ENCODE results near the gene NUBP1. TPM values are rescaled to one million over a fixed set of nuclear protein-coding genes. Genes with fewer than 3 reads are reported as not detected.

The NUBP1 gene
- total RNA-seq, 1 experiment from 2014 or later = 25.4 TPM

DNA sequence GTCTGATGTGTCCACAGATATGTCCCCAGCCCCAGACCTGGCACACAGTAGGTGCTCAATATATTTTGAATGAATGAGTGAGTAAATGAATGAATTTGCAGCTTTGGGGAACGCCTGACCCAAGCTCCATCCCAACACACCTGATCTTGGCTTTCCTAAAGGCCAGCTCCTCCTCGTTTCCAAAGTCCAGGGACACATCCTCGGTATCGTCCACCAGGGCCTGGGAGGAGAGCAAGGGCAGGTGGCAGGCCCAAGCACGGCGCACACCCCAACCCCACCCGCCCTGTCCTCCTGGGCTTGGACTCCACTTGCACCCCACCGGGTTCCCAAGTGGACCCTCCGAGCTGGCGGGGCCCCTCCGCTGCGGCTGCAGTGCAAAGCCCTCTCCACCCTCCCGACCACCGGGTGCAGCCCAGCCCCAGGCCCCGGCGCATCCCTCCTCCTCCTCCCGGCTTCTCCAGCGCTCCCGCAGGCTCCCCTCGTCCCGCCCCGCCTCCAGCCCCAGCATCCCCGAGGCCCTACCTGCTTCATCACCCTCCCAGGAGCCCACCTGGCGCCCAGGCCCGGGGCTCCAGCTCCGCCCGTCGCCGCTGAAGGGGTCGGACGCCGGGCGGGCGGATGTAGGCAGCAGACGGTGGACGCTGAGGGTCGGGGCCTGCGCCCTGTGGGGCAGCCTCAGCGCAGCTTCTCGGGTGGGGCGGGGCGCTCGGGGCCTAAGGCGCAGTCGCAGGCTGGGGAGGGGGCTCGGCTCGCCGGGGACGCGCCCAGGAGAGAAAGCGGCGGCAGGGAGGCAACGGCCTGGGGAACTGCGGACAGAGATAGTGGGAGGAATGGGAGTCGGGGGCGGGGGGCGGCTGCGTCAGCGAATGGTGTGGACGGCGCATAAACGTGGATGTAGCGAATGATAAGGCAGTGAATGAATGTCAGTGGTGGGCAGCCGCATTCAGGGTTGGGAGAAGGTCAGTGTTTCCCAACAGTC lies 74.6 kb downstream of the NUBP1 start, which contains the start of gene TVP23A (continued):
- TF ChIP-seq STAT6 (CRISPR knock-in tag; conservative IDR thresholded peaks at IDR 0.05; ENCODE audit: low read depth) (no peak), ZNF138 (CRISPR knock-in tag; conservative IDR thresholded peaks at IDR 0.05) (no peak), MLX (CRISPR knock-in tag; IDR thresholded peaks at IDR 0.05) (no peak)

Other genes starting within 250 kb of the NUBP1 start
- gene EMP2, start 163.2 kb upstream of the NUBP1 start, total RNA-seq (2021) = 15.2 to 16.7 TPM (median 16.4 TPM) in 3 replicates
- gene TEKT5, start 48.9 kb upstream of the NUBP1 start, total RNA-seq (2021) = 0.60 to 1.1 TPM (median 0.82 TPM) in 3 replicates
- gene TVP23A, start 75.0 kb downstream of the NUBP1 start, total RNA-seq (2021) = 1.2 to 3.1 TPM (median 2.1 TPM) in 3 replicates
- gene CIITA, start 133.4 kb downstream of the NUBP1 start, total RNA-seq (2021) = 0.21 to 0.27 TPM (median 0.26 TPM) in 3 replicates
- 33.7 to 42.1 TPM (median 37.7 TPM) in 3 replicates for gene DEXI, start 198.6 kb downstream of the NUBP1 start, total RNA-seq (2021)
- gene CLEC16A, start 200.7 kb downstream of the NUBP1 start, total RNA-seq (2021) = 14.4 to 16.0 TPM (median 15.4 TPM) in 3 replicates